Non-pigmented ciliary epithelial cell (primary cell): ENCODE results near the gene BMP5.

ENCODE experiments used
- DNase-seq: peaks from one replicate; pipeline ENCODE4 v3.0.0-alpha.2; 2010; ENCODE audit warnings: low read depth

Gene BMP5

GRCh38 chr6:55872866-55873265 is 2.5 kb downstream of the BMP5 start:
- no peak for DNase-seq

GRCh38 chr6:55870181-55870813 is 5.1 kb downstream of the BMP5 start:
- DNase-seq, result no peak

GRCh38 chr6:55869674-55870073 is 5.7 kb downstream of the BMP5 start:
- DNase-seq, result no peak

GRCh38 chr6:55868771-55869479 is 6.5 kb downstream of the BMP5 start:
- DNase-seq, result no peak

GRCh38 chr6:55868176-55868575 is 7.2 kb downstream of the BMP5 start:
- no peak for DNase-seq

- no peak for DNase-seq
Measured at GRCh38 chr6:55866128-55866527, 9.3 kb downstream of the BMP5 start.

GRCh38 chr6:55853008-55854001 is 22.1 kb downstream of the BMP5 start:
- DNase-seq, result no peak

- DNase-seq, result no peak
Measured at GRCh38 chr6:55841341-55841740, 34.0 kb downstream of the BMP5 start.

- DNase-seq, result no peak
Measured at GRCh38 chr6:55839080-55839479, 36.3 kb downstream of the BMP5 start.

- no peak for DNase-seq
Measured at GRCh38 chr6:55836945-55837344, 38.4 kb downstream of the BMP5 start.

GRCh38 chr6:55836481-55836880 is 38.9 kb downstream of the BMP5 start:
- no peak for DNase-seq

- DNase-seq, result no peak
Measured at GRCh38 chr6:55835220-55835619, 40.2 kb downstream of the BMP5 start.

- DNase-seq, result no peak
Measured at GRCh38 chr6:55833284-55833683, 42.1 kb downstream of the BMP5 start.

GRCh38 chr6:55827818-55828522 is 47.4 kb downstream of the BMP5 start:
- DNase-seq, result no peak

GRCh38 chr6:55826941-55827340 is 48.4 kb downstream of the BMP5 start:
- DNase-seq, result no peak

GRCh38 chr6:55825402-55826051 is 49.9 kb downstream of the BMP5 start:
- peak; percentile 63 for DNase-seq

GRCh38 chr6:55822815-55823214 is 52.6 kb downstream of the BMP5 start:
- peak; percentile 20 for DNase-seq

GRCh38 chr6:55822005-55822404 is 53.4 kb downstream of the BMP5 start:
- DNase-seq, result no peak

GRCh38 chr6:55820696-55821095 is 54.7 kb downstream of the BMP5 start:
- DNase-seq, result no peak

GRCh38 chr6:55819811-55820210 is 55.6 kb downstream of the BMP5 start:
- DNase-seq, result no peak

GRCh38 chr6:55818482-55818881 is 56.9 kb downstream of the BMP5 start:
- no peak for DNase-seq

- DNase-seq, result no peak
Measured at GRCh38 chr6:55812509-55812908, 62.9 kb downstream of the BMP5 start.
